Measurements from ENCODE around the gene TMEM132A. TPM values are rescaled to one million over a fixed set of nuclear protein-coding genes. Genes with fewer than 3 reads are reported as not detected.
"Not testable (repeated sequence)": the region's sequence is repeated elsewhere in the genome, so short reads cannot be mapped to it uniquely, and the experiment has no call there.

Gene TMEM132A
- total RNA-seq, 6 experiments from 2014 or later = 0.76 to 4.2 (median 1.7) TPM

- Histone ChIP-seq H3K4me3 (peak within 1 kb of the TSS; percentile 75 to 100 (median 99)), H3K27me3 (no peaks in the 10 kb centered on the region), H3K4me1 (peaks cover 0 to 16% (median 7%) of the 10 kb centered on the region in 4 donors), H3K36me3 (peaks cover 0 to 24% (median 7%) of the 10 kb centered on the region in 4 donors), H3K27ac (peak within 1 kb of the TSS; percentile 78 to 91 (median 88)), H3K9me3 (no peaks in the 10 kb centered on the region)
- DNase-seq = peak; percentile 96 to 98 (median 98)
- intact Hi-C loops (cut with DNase I) = no loop called here
- peak; percentile 94 to 97 (median 96) for ATAC-seq
- no peak for TF ChIP-seq CTCF (IDR thresholded peaks at IDR 0.05)
- peak; percentile 87 for TF ChIP-seq POLR2A (IDR thresholded peaks at IDR 0.05)
- 0% methylated on average over 23 of the region's 75 CpGs for WGBS (ENCODE audit: insufficient coverage, low coverage, low lambda C conversion rate, missing lambda C conversion rate)
Measured at GRCh38 chr11:60906132-60906972, 17.9 kb upstream of the TMEM132A start, which contains the start of gene PRPF19. Gene PRPF19 (minus strand): TSS chr11:60906585. CDS start chr11:60906382, 203 bp downstream.

- no peaks in the 10 kb centered on the region for H3K9me3 ChIP-seq
- H3K4me3 ChIP-seq = no peak overlapping the region
- 70% methylated on average over 1 of the region's 1 CpG for WGBS (ENCODE audit: insufficient coverage, low coverage, low lambda C conversion rate, missing lambda C conversion rate)
- H3K4me1 ChIP-seq = peaks cover 0 to 19% (median 9%) of the 10 kb centered on the region in 4 donors
- H3K27me3 ChIP-seq = no peaks in the 10 kb centered on the region
- H3K36me3 ChIP-seq = no peaks in the 10 kb centered on the region
- no peak overlapping the region for H3K27ac ChIP-seq
- no peak for ATAC-seq
- intact Hi-C loops (cut with DNase I) = no loop called here
- DNase-seq = no peak
- TF ChIP-seq POLR2A (IDR thresholded peaks at IDR 0.05) (no peak), CTCF (IDR thresholded peaks at IDR 0.05) (no peak)
Measured at GRCh38 chr11:60908803-60909202, 15.5 kb upstream of the TMEM132A start.

- 79% methylated on average over 3 of the region's 3 CpGs for WGBS (ENCODE audit: insufficient coverage, low coverage, low lambda C conversion rate, missing lambda C conversion rate)
- DNase-seq; H3K9me3 ChIP-seq; intact Hi-C loops (cut with DNase I); H3K27me3 ChIP-seq; ATAC-seq; H3K4me3 ChIP-seq; H3K36me3 ChIP-seq; H3K27ac ChIP-seq: not testable (repeated sequence)
- peaks cover 0 to 19% (median 6%) of the 10 kb centered on the region in 4 donors for H3K4me1 ChIP-seq
Measured at GRCh38 chr11:60909680-60910280, 14.5 kb upstream of the TMEM132A start.

- DNase-seq (no peak), ATAC-seq (no peak)
- Histone ChIP-seq H3K4me3 (no peak overlapping the region), H3K9me3 (no peaks in the 10 kb centered on the region), H3K4me1 (peaks cover 0 to 17% (median 3%) of the 10 kb centered on the region in 4 donors), H3K36me3 (no peaks in the 10 kb centered on the region), H3K27ac (peak overlapping the region in 1 of 3 donors; percentile 5), H3K27me3 (no peaks in the 10 kb centered on the region)
- WGBS (ENCODE audit: insufficient coverage, low coverage, low lambda C conversion rate, missing lambda C conversion rate) = 65% methylated on average over 3 of the region's 3 CpGs
- no peak for TF ChIP-seq POLR2A (IDR thresholded peaks at IDR 0.05)
- TF ChIP-seq CTCF (IDR thresholded peaks at IDR 0.05) = no peak
- intact Hi-C loops (cut with DNase I) = no loop called here
Measured at GRCh38 chr11:60910281-60910687, 14.0 kb upstream of the TMEM132A start.
